Stimulated activated CD8-positive, alpha-beta memory T cell treated with anti-CD3 and anti-CD28 coated beads, Interleukin-7, amount 100 ng/mL, for 24 hours (primary cell): Measurements from ENCODE around the gene MARCHF10.
"Not testable (repeated sequence)": the region's sequence is repeated elsewhere in the genome, so short reads cannot be mapped to it uniquely, and the experiment has no call there.

Source experiments
- DNase-seq: peaks from one replicate; pipeline ENCODE4 v3.0.0-alpha.2; 2020; ENCODE audit warnings: low read depth

The MARCHF10 gene

GRCh38 chr17:62786646-62787045, 21.5 kb downstream of the MARCHF10 start:
- DNase-seq = no peak

- DNase-seq = not testable (repeated sequence)
These were observed 22.1 kb downstream of the MARCHF10 start for GRCh38 chr17:62785983-62786382.

- no peak for DNase-seq
These were observed 25.3 kb downstream of the MARCHF10 start for GRCh38 chr17:62782730-62783270.

DNA sequence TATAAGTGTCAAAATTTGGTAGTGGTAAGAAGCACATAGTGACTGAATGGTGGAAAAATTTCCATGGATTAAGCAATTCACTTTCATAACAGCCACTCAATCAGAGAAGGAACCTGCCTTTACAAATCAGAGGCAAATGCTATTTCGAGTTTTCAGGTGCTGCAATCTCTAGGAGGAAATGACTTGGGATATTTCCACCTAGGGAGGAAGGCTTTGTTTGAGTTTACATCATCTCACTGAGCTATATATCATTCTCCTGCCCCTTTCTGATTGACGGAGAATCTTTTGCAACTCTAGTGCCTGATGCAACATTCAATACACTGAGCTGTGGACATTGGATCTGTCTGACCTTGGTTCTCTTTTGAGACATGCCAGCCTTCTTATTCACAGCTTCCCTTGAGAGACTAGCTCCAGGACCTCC, 26.3 kb downstream of the MARCHF10 start:
- no peak for DNase-seq

DNA sequence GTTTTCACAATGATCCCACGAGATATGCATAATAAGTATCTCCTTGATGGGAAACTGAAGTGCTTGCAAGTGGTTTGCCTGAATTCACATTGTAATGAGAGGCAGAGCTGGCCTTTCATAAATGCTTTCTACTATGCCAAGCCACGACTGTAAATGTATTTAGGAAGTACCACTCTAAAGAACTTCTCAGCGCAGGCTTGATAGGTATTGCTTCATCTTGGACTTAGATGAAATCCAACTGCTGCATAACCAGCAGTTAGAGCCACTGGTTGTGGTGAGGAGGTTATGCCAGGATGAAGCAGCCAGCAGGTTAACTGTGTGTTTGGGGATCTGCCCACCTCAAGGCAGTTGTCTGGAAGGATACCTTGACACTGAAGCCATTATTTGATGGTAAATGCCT, 26.8 kb downstream of the MARCHF10 start:
- no peak for DNase-seq

GRCh38 chr17:62780951-62781350, 27.2 kb downstream of the MARCHF10 start:
- DNase-seq = no peak

DNA sequence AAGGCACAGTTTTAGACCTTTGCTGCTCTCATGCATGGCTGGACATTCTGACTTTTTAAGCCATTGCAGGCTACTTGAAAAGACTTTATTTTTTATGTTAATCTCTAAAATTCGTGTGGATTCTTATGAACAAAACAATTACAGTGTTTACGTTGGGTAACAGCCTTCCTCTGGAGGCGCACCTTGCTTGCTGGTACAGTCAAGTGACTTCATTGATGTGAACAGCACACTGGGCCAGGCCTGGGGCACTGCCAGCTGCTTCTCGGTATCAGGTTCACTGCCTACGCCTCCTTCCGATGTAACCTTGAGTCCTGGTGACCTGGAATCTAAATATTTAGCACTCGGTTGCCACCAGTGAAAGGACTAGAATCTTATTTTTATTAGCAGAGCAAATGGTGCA, 27.8 kb downstream of the MARCHF10 start:
- no peak for DNase-seq

DNA sequence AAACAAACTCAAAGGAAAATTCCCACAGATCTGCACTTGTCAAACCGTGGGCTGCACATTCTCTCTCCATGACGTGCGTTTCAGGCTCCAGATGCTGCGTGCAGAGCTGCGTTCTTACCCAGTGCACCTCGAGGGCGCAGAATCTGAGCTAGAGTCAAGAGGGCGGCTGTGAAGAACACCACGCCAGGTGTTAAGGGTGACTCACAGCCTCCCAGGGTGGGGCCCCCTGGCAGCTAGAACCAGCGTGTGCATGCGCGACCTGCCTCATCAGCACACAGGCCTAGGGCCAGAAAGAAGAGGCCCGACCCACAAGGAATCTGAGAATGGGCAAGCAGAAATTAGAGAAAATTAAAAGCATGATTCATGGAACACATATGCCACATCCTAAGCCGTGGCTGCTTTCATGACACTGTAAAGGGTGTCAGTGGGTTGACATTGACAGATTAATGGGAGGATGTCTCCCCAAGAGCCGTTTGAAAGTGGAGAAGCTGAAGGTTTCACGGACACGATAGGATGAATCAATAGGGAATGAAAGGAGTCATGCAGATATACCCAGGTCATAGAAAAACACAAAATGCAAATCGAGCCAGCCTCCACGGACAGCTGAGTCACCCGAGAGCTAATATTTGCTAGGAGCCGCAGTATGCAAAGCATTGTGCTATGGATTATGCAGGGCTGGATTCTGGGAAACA, 29.0 kb downstream of the MARCHF10 start:
- DNase-seq = no peak

- no peak for DNase-seq
These were observed 32.2 kb downstream of the MARCHF10 start for GRCh38 chr17:62775876-62776275.

DNA sequence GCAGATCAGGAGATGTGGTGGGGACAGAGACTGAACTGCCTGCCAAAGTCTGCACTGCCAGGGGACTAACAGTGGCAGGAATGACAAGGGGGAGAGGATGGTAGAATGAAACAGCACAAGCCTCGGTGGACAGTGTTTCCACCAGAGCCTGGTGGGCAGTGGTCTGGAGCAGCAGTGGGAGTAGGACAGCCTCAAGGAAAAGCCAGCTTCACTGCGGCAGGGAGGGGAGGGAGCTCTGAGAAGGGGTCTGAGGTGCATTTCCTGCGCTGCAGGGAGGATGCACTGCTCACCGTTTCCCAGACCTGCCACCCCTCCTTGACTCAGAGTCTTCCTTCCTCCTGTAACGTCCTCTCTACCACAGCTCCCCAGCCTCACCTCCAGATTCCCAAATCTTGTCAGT, 33.8 kb downstream of the MARCHF10 start:
- DNase-seq = no peak

DNA sequence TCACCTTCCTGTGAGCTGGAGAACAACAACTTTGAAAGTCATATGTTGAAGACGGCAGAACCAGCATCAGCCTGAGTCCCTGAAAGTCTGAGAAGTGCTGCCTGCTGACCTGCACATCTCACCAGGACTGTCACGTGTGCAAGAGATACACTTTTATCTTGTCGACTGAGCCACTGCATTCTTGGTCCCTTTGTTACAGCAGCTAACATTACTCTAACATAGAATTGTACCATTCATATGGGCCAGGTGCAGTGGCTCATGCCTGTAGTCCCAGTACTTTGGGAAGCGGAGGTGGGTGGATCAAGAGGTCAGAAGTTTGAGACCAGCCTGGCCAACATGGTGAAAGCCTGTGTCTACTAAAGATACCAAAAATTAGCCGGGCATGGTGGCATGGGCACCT, 40.1 kb downstream of the MARCHF10 start:
- DNase-seq = no peak

DNA sequence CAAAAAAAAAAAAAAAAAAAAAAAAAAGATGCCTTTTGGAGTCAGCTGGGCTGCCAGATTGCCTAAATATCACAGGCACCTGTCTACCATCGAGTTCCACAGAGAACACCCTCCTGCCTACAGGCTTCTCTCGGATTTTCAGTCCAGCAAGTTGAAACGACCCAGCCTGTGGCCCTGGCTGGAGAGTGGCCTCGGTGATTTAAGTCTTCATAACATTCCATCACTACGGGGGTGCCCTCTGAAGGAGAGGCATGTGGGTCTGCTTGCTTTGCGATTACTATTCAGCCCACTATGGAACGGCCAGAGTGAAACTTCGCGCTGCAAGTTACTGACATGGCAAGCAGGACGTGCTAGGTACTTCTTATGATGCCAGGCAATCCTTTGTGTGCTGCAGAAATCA, 42.8 kb downstream of the MARCHF10 start:
- DNase-seq = no peak

GRCh38 chr17:62763891-62764600, 44.1 kb downstream of the MARCHF10 start:
- no peak for DNase-seq

DNA sequence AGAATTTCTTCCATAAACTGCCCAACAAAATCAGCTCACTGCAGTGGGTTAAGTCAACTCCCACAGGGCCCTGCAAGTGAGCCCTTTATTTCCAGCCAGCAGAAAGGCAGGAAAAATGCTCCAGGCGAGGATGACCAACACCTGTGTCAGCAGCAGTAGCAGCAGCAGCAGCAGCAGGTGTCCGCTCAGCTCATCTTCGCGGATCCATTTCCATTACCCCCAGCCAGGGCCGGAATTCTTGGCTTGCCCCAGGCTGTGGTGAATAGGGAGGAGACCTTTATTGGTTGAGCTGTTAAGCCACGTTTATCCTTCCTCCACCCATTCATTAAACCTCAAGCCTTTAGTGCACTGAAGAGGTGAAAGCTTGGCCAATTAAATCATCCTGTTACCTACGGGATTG, 46.2 kb downstream of the MARCHF10 start:
- DNase-seq = no peak

DNA sequence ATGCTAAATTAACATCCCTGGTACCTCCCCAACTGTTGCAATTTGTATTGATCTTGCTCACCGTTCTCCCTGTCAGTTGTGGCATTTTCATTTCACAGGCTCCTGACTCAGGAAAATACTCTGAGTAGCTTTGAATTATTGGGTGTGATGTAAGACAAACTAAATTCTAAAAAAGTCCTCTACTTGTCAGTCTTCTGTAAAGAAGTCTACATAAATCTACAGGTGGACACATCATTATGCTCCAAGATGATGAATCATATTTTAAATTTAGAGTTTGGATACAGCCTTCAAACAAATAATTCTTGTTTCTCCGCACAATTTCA, 47.2 kb downstream of the MARCHF10 start:
- no peak for DNase-seq

DNA sequence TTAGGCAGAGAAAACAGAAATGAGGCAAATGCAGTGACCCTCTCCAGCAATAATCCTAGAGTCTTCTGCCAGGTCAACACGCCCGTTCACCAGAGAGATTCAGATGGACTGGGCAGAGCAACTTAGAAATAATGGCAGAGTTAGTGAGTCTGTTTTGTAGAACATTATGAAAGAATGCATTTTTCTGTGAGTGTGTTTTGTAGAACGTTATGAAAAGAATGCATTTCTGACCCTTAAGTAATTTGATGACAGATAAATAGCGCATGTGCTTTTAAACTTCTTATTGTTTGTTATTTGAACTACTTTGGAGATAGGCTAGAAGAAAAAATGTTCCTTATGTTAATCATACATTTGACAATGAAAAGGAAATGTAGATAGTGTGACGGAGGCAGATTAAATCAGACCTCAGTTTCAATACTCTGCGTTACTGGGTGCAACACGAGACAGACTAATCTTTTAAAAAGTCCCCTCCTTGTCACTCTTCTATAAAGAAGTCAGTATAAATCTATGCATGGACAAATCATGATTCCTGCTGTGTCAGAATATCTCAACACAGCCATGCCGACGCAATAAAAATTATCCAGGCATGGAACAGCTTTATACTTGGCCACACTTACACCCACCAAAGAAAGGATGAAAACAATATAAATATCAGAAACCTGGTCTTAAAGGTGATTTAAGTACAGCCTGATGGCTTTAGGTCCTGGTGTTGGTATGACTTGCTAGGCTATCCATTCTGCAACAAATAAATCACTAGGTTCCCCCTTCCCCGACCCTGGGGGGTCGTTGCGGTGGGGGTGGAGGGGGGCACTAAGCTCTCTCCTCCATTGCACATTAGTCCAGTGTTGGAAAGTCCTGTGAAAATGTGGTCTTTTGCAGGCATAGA, 47.8 kb downstream of the MARCHF10 start:
- no peak for DNase-seq

DNA sequence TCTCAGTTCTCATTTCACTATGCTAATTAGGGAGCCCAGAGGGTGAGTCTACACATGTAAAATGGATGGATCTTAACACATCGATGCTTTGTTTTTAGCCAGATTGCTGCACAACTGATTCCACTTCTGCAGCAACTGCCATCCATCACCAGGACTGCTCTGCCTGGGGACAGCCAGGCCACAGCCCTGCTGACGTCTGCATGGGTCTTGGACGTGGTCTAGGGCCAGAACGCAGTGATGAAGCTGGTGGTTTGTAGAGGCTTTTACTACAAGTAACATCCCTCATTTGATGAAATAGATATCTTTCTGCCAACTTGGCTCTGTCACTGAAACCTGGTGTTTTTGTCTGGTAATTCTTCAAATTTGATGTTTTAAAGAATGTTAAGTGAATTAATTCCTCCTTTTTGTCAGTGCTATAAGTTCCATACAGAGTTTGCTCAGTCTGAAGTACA, 50.6 kb downstream of the MARCHF10 start:
- DNase-seq = no peak

- DNase-seq = no peak
These were observed 51.9 kb downstream of the MARCHF10 start for GRCh38 chr17:62756198-62756597.

GRCh38 chr17:62755141-62755851, 52.8 kb downstream of the MARCHF10 start:
- no peak for DNase-seq

DNA sequence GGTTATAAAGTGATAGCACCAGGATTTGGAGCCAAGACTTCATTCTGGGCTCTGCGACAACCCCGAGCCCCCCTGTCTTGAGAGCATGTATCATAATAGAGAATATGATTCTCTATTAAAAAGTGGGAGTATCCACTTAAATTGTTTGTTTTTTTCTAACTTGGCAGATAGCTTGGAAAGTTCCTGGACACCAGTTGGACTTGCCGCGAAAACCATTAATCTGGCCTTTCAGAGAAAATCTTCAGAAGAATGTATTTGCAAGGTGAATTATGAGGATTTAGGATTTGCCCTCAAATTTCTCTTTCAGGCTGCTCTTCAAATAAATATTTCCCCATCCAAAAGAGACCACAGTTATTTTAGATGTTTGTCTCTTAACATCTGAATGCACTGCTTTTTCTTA, 53.5 kb downstream of the MARCHF10 start:
- DNase-seq = no peak

- no peak for DNase-seq
These were observed 54.6 kb downstream of the MARCHF10 start for GRCh38 chr17:62753562-62753961.
